ENCODE data around the gene SERP2.

DNA sequence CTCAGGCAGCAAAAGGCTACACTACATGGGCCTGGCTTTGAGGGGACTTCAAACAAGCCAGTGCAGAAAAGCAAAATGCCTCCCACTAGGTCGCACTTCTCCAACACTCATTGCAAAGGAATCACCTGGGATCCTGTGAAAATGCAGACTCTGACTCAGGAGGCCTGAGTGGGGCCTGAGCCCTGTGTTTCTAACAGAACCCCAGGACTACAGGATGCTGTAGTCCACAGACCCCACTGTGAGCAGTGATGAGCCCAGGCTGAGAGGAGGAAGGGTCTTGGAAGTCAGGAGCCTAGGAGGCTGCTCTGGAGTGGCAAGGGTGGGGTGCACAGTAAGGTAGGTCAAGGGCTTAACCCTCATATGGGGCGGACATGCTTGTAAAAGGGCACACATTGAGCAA is 46.7 kb upstream of the SERP2 start:
- TF ChIP-seq, protein P1, sequence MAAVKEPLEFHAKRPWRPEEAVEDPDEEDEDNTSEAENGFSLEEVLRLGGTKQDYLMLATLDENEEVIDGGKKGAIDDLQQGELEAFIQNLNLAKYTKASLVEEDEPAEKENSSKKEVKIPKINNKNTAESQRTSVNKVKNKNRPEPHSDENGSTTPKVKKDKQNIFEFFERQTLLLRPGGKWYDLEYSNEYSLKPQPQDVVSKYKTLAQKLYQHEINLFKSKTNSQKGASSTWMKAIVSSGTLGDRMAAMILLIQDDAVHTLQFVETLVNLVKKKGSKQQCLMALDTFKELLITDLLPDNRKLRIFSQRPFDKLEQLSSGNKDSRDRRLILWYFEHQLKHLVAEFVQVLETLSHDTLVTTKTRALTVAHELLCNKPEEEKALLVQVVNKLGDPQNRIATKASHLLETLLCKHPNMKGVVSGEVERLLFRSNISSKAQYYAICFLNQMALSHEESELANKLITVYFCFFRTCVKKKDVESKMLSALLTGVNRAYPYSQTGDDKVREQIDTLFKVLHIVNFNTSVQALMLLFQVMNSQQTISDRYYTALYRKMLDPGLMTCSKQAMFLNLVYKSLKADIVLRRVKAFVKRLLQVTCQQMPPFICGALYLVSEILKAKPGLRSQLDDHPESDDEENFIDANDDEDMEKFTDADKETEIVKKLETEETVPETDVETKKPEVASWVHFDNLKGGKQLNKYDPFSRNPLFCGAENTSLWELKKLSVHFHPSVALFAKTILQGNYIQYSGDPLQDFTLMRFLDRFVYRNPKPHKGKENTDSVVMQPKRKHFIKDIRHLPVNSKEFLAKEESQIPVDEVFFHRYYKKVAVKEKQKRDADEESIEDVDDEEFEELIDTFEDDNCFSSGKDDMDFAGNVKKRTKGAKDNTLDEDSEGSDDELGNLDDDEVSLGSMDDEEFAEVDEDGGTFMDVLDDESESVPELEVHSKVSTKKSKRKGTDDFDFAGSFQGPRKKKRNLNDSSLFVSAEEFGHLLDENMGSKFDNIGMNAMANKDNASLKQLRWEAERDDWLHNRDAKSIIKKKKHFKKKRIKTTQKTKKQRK (IDR thresholded peaks at IDR 0.05; ENCODE audit: low read depth, low read length): no peak
- TF ChIP-seq, protein P2, sequence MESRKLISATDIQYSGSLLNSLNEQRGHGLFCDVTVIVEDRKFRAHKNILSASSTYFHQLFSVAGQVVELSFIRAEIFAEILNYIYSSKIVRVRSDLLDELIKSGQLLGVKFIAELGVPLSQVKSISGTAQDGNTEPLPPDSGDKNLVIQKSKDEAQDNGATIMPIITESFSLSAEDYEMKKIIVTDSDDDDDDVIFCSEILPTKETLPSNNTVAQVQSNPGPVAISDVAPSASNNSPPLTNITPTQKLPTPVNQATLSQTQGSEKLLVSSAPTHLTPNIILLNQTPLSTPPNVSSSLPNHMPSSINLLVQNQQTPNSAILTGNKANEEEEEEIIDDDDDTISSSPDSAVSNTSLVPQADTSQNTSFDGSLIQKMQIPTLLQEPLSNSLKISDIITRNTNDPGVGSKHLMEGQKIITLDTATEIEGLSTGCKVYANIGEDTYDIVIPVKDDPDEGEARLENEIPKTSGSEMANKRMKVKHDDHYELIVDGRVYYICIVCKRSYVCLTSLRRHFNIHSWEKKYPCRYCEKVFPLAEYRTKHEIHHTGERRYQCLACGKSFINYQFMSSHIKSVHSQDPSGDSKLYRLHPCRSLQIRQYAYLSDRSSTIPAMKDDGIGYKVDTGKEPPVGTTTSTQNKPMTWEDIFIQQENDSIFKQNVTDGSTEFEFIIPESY (IDR thresholded peaks at IDR 0.05): no peak
- no peak for TF ChIP-seq POLR2A (IDR thresholded peaks at IDR 0.05; ENCODE audit: low read depth, low read length)
- no peak for TF ChIP-seq SP1 (IDR thresholded peaks at IDR 0.05; ENCODE audit: low read depth, low read length)
- no peak for TF ChIP-seq CEBPB (IDR thresholded peaks at IDR 0.05; ENCODE audit: borderline replicate concordance in 1 of 2, low read depth in 2 of 2, low read length in 2 of 2)
- no peak for TF ChIP-seq ZNF274 (IDR thresholded peaks at IDR 0.05; ENCODE audit: insufficient read depth, insufficient read length)
- no peak for TF ChIP-seq CREB1 (IDR thresholded peaks at IDR 0.05; ENCODE audit: low read depth)
- TF ChIP-seq EP300 (IDR thresholded peaks at IDR 0.05; ENCODE audit: borderline replicate concordance in 1 of 2, control insufficient read depth in 1 of 2, low read depth in 2 of 2, low read length in 2 of 2): no peak
- TF ChIP-seq, protein P3, sequence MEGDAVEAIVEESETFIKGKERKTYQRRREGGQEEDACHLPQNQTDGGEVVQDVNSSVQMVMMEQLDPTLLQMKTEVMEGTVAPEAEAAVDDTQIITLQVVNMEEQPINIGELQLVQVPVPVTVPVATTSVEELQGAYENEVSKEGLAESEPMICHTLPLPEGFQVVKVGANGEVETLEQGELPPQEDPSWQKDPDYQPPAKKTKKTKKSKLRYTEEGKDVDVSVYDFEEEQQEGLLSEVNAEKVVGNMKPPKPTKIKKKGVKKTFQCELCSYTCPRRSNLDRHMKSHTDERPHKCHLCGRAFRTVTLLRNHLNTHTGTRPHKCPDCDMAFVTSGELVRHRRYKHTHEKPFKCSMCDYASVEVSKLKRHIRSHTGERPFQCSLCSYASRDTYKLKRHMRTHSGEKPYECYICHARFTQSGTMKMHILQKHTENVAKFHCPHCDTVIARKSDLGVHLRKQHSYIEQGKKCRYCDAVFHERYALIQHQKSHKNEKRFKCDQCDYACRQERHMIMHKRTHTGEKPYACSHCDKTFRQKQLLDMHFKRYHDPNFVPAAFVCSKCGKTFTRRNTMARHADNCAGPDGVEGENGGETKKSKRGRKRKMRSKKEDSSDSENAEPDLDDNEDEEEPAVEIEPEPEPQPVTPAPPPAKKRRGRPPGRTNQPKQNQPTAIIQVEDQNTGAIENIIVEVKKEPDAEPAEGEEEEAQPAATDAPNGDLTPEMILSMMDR (IDR thresholded peaks at IDR 0.05 in 2 of 3, conservative IDR thresholded peaks at IDR 0.05 in 1 of 3; ENCODE audit: control insufficient read depth in 2 of 3, extremely low read depth in 1 of 3, insufficient read depth in 1 of 3, low read depth in 3 of 3, low read length in 3 of 3): no peak

Data from GM12878 (cell line).